ENCODE measurements around the gene PDGFD.

The PDGFD gene

DNA sequence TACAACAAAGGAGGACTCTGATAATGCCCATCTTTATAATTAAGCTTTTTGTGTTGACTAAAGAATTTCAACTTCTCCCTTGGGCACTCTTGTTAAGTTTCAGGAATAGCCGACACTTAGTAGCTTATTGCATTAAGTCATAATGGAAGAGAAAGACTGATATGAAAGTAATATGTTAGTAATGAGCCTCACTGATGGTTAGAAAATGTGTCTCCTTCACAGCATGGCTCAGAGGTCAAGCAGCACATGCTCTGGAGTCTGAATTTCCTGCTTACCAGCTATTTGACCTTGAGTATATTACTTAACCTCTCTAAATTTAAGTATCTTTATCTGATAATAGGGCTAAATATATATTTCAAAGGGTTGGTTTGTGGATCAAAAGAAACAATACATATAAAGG, 39.0 kb downstream of the PDGFD start:
- Mint-ChIP-seq H3K4me1 (ENCODE audit: low read depth) (no peaks in the 10 kb centered on the region), H3K27ac (no peak overlapping the region), H3K9me3 (no peaks in the 10 kb centered on the region), H3K27me3 (ENCODE audit: low read depth) (no peaks in the 10 kb centered on the region), H3K4me3 (no peak overlapping the region), H3K36me3 (ENCODE audit: low read depth) (no peaks in the 10 kb centered on the region)

GRCh38 chr11:104122836-104123235, 41.1 kb downstream of the PDGFD start:
- Mint-ChIP-seq H3K4me1 (ENCODE audit: low read depth) (no peaks in the 10 kb centered on the region), H3K36me3 (ENCODE audit: low read depth) (no peaks in the 10 kb centered on the region), H3K27ac (no peak overlapping the region), H3K9me3 (no peaks in the 10 kb centered on the region), H3K4me3 (no peak overlapping the region), H3K27me3 (ENCODE audit: low read depth) (no peaks in the 10 kb centered on the region)

- Mint-ChIP-seq H3K36me3 (ENCODE audit: low read depth) (no peaks in the 10 kb centered on the region), H3K4me3 (no peak overlapping the region), H3K9me3 (no peaks in the 10 kb centered on the region), H3K27me3 (ENCODE audit: low read depth) (no peaks in the 10 kb centered on the region), H3K27ac (no peak overlapping the region), H3K4me1 (ENCODE audit: low read depth) (no peaks in the 10 kb centered on the region)
Observed at GRCh38 chr11:104122011-104122635, 41.8 kb downstream of the PDGFD start.

DNA sequence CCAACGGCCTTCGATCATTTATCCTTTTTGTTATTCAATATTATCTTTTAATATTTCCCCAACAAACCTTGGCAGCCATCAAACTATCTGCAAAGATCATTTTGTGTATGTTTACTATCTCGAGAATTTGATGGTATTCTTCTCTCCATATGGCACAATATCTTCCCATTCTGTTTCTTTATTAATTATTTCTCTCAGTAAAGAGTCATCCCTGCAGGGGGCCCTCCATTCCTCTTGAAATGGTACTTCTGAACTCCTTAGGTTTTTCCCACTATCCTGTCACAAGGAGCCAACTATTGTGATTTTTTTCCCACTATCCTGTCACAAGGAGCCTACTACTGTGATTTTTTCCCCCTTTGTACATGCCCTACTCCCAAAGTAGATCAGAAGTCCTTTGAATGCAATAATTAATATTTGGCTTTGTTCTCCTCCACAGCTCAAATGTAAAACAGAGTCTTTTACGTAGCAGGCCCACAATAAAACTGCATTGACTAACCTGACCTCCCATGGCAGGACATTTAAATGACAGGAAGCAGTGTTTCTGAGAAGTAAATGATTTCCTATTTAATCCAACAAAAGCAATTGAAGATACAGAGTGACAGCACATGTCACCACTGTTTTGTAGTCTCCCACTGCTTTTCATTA, 43.3 kb downstream of the PDGFD start:
- H3K27ac Mint-ChIP-seq: no peak overlapping the region
- no peaks in the 10 kb centered on the region for H3K36me3 Mint-ChIP-seq (ENCODE audit: low read depth)
- no peak overlapping the region for H3K4me3 Mint-ChIP-seq
- no peaks in the 10 kb centered on the region for H3K9me3 Mint-ChIP-seq
- no peaks in the 10 kb centered on the region for H3K4me1 Mint-ChIP-seq (ENCODE audit: low read depth)
- no peaks in the 10 kb centered on the region for H3K27me3 Mint-ChIP-seq (ENCODE audit: low read depth)

GRCh38 chr11:104118105-104118744, 45.7 kb downstream of the PDGFD start:
- H3K9me3 Mint-ChIP-seq: no peaks in the 10 kb centered on the region
- no peaks in the 10 kb centered on the region for H3K36me3 Mint-ChIP-seq (ENCODE audit: low read depth)
- no peak overlapping the region for H3K27ac Mint-ChIP-seq
- no peaks in the 10 kb centered on the region for H3K27me3 Mint-ChIP-seq (ENCODE audit: low read depth)
- no peaks in the 10 kb centered on the region for H3K4me1 Mint-ChIP-seq (ENCODE audit: low read depth)
- H3K4me3 Mint-ChIP-seq: no peak overlapping the region

DNA sequence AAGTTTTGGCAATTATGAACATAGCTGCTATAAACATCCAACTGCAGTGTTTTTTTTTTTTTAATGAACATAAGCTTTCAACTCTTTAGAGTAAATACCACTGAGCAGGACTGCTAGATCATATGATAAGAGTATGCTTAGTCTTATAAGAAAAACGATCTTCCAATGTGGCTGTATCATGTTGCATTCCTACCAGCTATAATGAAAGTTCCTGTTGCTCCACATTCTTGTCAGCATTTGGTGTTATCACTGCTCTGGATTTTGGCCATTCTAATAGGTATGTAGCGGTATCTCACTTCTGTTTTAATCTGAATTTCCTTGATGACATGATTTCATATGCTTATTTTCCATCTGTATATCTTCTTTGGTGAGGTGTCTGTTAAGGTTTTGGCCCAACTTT, 50.4 kb downstream of the PDGFD start:
- no peaks in the 10 kb centered on the region for H3K36me3 Mint-ChIP-seq (ENCODE audit: low read depth)
- H3K27ac Mint-ChIP-seq: no peak overlapping the region
- H3K9me3 Mint-ChIP-seq: no peaks in the 10 kb centered on the region
- H3K4me3 Mint-ChIP-seq: no peak overlapping the region
- no peaks in the 10 kb centered on the region for H3K4me1 Mint-ChIP-seq (ENCODE audit: low read depth)
- H3K27me3 Mint-ChIP-seq (ENCODE audit: low read depth): no peaks in the 10 kb centered on the region

DNA sequence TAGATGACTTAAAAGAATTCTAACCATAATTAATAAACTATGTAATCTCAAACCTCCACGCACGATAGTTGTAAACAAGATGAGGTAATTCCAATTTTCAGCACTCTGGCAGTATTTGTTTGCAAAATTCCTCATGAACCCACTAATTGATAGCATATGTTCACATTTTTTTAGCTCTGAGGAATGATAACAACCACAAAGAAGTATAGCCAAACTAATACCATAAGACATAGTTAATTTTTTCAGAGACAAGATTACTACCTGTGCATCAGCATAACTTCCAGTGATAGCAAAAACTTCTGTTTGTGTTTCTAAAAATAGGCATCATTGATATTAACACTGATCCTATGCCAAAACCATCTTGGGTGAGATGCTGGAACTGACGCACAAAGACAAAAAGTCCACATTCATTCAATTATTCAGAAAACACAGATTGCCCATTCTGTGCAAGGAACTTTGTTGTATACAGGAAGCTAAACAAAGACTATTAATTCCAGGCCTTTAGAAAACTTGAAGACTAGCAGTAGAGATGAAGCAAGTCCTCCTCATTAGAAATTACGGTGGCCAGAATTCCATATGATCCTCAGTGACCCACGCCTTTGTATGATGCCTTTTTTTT, 57.7 kb downstream of the PDGFD start:
- Mint-ChIP-seq H3K27ac (no peak overlapping the region), H3K9me3 (no peaks in the 10 kb centered on the region), H3K27me3 (ENCODE audit: low read depth) (no peaks in the 10 kb centered on the region), H3K4me3 (no peak overlapping the region), H3K4me1 (ENCODE audit: low read depth) (no peaks in the 10 kb centered on the region), H3K36me3 (ENCODE audit: low read depth) (no peaks in the 10 kb centered on the region)

GRCh38 chr11:104105155-104105554, 58.8 kb downstream of the PDGFD start:
- H3K4me3 Mint-ChIP-seq: no peak overlapping the region
- no peak overlapping the region for H3K27ac Mint-ChIP-seq
- no peaks in the 10 kb centered on the region for H3K36me3 Mint-ChIP-seq (ENCODE audit: low read depth)
- H3K9me3 Mint-ChIP-seq: no peaks in the 10 kb centered on the region
- no peaks in the 10 kb centered on the region for H3K27me3 Mint-ChIP-seq (ENCODE audit: low read depth)
- H3K4me1 Mint-ChIP-seq (ENCODE audit: low read depth): no peaks in the 10 kb centered on the region

DNA sequence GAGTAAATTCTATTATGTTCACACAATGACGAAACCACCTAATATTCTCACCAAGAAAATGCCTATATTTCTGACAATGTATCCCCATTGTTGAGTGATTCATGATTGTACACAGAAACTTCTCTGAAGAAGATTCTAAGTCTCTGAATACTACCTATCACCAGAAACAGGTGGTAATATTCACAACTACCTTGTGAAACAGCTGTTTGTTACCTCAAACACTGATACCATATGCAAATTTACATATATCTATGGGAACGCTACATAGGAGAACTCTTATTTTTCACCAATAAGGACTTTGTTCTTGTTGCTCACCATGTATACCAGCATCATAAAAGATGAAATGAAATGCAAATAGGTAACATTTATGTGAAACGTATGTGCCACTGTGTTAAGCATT, 59.3 kb downstream of the PDGFD start:
- no peak overlapping the region for H3K4me3 Mint-ChIP-seq
- H3K9me3 Mint-ChIP-seq: no peaks in the 10 kb centered on the region
- H3K27ac Mint-ChIP-seq: no peak overlapping the region
- no peaks in the 10 kb centered on the region for H3K4me1 Mint-ChIP-seq (ENCODE audit: low read depth)
- H3K36me3 Mint-ChIP-seq (ENCODE audit: low read depth): no peaks in the 10 kb centered on the region
- H3K27me3 Mint-ChIP-seq (ENCODE audit: low read depth): no peaks in the 10 kb centered on the region

DNA sequence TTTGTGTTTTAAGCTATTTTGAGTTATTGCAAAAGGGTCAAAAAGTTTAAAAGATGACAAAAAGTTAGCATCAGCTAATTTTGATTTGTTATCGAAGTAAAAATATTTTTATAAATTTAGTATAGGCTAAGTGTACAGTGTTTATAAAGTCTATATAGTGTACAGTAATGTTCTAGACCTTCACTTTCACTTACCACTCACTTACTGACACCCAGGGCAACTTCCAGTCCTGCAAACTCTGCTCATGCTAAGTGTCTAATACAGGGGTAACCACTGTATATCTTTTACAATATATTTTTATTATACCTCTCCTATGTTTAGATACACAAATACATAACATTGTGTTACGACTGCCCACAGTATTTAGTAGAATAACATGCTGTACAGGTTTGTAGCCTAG, 59.7 kb downstream of the PDGFD start:
- no peaks in the 10 kb centered on the region for H3K27me3 Mint-ChIP-seq (ENCODE audit: low read depth)
- H3K27ac Mint-ChIP-seq: no peak overlapping the region
- no peaks in the 10 kb centered on the region for H3K4me1 Mint-ChIP-seq (ENCODE audit: low read depth)
- no peaks in the 10 kb centered on the region for H3K9me3 Mint-ChIP-seq
- H3K36me3 Mint-ChIP-seq (ENCODE audit: low read depth): no peaks in the 10 kb centered on the region
- H3K4me3 Mint-ChIP-seq: no peak overlapping the region

- Mint-ChIP-seq H3K27me3 (ENCODE audit: low read depth) (no peaks in the 10 kb centered on the region), H3K27ac (no peak overlapping the region), H3K36me3 (ENCODE audit: low read depth) (no peaks in the 10 kb centered on the region), H3K4me1 (ENCODE audit: low read depth) (no peaks in the 10 kb centered on the region), H3K4me3 (no peak overlapping the region), H3K9me3 (no peaks in the 10 kb centered on the region)
Observed at GRCh38 chr11:104098555-104098954, 65.4 kb downstream of the PDGFD start.

DNA sequence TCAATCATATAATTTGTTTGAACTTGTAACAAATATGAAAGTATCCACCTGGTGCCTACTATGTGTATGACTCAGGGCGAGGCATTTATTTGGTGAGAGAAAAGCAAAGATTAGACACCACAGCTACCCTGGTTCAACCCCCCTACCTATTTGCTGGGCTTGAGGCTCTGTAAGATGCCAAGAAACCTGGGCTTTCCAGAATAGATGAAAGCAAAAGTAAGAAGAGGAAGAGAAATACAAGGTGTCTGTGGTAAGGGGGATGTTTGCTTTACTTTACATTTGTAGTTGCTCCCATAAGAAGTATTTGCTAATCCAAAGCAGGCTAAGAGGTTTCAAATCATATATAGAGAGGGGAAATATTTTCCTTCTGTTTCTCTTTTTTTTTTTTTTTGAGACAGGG, 65.8 kb downstream of the PDGFD start:
- no peaks in the 10 kb centered on the region for H3K27me3 Mint-ChIP-seq (ENCODE audit: low read depth)

DNA sequence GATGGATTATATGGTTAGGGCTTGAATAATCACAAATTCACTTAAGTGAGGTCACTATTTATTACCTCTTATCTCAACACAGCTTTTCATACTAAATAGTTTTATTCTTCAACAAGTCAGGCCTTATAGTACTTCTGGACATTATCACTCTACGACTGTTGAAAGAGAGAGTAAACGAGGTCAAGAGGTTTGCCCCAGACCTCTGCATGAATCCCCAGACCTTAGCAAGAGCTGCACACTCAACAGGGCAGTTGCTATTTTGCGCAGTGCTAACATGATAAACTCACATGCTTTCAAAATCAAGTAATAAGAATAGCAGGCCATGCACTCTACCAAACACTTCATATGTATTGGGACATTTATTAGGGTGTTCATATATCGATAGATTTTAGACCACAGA, 67.0 kb downstream of the PDGFD start:
- Mint-ChIP-seq H3K27me3 (ENCODE audit: low read depth) (no peaks in the 10 kb centered on the region), H3K9me3 (no peaks in the 10 kb centered on the region), H3K4me1 (ENCODE audit: low read depth) (no peaks in the 10 kb centered on the region), H3K36me3 (ENCODE audit: low read depth) (no peaks in the 10 kb centered on the region), H3K27ac (no peak overlapping the region), H3K4me3 (no peak overlapping the region)

More for the DNA sequence above, 65.8 kb downstream of the PDGFD start:
- Mint-ChIP-seq H3K4me1 (ENCODE audit: low read depth) (no peaks in the 10 kb centered on the region), H3K4me3 (no peak overlapping the region), H3K27ac (no peak overlapping the region), H3K9me3 (no peaks in the 10 kb centered on the region), H3K36me3 (ENCODE audit: low read depth) (no peaks in the 10 kb centered on the region)

GRCh38 chr11:104095791-104096190, 68.2 kb downstream of the PDGFD start:
- Mint-ChIP-seq H3K36me3 (ENCODE audit: low read depth) (no peaks in the 10 kb centered on the region), H3K9me3 (no peaks in the 10 kb centered on the region), H3K27ac (no peak overlapping the region), H3K4me1 (ENCODE audit: low read depth) (no peaks in the 10 kb centered on the region), H3K27me3 (ENCODE audit: low read depth) (no peaks in the 10 kb centered on the region), H3K4me3 (no peak overlapping the region)

DNA sequence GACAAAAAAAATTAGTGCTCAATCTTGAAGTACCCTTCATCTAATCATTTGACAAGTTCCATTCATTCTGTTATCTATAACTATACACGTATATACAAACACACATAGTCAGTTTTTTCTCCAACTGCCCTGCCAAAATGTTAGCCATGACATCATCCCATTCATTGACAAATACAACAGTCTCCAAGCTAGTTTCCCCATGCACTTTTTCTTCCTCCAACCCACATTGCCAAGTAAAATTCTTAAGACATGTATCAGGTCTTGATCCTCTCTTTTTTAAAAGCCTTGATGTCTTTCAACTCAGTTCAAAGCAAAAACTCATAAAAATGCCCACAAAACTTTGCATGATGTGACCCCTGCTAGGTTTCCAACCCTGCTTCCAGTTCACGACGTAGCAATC, 69.4 kb downstream of the PDGFD start:
- Mint-ChIP-seq H3K27me3 (ENCODE audit: low read depth) (no peaks in the 10 kb centered on the region), H3K9me3 (no peaks in the 10 kb centered on the region), H3K27ac (no peak overlapping the region), H3K4me3 (no peak overlapping the region), H3K36me3 (ENCODE audit: low read depth) (no peaks in the 10 kb centered on the region), H3K4me1 (ENCODE audit: low read depth) (no peaks in the 10 kb centered on the region)
